DOHH2 (cell line): Measurements from ENCODE around the gene SNTB2.

Source experiments
- H3F3A ChIP-seq: fragments of 200-600 bp; sonication (generic), shearing (Covaris generic); 2 replicates; pipeline ENCODE4 v1.6.0; 2016; ENCODE audit warnings: antibody characterized with exemption, mild to moderate bottlenecking; ENCODE audit not compliant: control insufficient read depth, insufficient read depth
- H3K27ac ChIP-seq: fragments of 200-600 bp; sonication (generic); 2 replicates; pipeline ENCODE4 v1.5.1; 2014; ENCODE audit warnings: low read depth, mild to moderate bottlenecking, low read length, moderate library complexity
- H3K27me3 ChIP-seq: fragments of 200-600 bp; sonication (generic); 2 replicates; pipeline ENCODE4 v1.6.1; 2014; ENCODE audit warnings: mild to moderate bottlenecking, low read length, mixed read lengths; ENCODE audit not compliant: control insufficient read depth
- H3K36me3 ChIP-seq: fragments of 200-600 bp; sonication (generic); 2 replicates; pipeline ENCODE4 v1.6.1; 2014; ENCODE audit warnings: mild to moderate bottlenecking, low read length, moderate library complexity, mixed read lengths; ENCODE audit not compliant: control insufficient read depth
- H3K4me1 ChIP-seq: fragments of 200-600 bp; sonication (generic); 2 replicates; pipeline ENCODE4 v1.6.1; 2014; ENCODE audit warnings: mild to moderate bottlenecking, low read length, mixed read lengths; ENCODE audit not compliant: control insufficient read depth
- H3K4me2 ChIP-seq: fragments of 200-600 bp; sonication (generic); 2 replicates; pipeline ENCODE4 v1.6.0; 2014; ENCODE audit warnings: mild to moderate bottlenecking, low read length, moderate library complexity
- H3K4me3 ChIP-seq: fragments of 200-600 bp; sonication (generic); 2 replicates; pipeline ENCODE4 v1.5.1; 2014; ENCODE audit warnings: mild to moderate bottlenecking, low read length, mixed read lengths
- H3K79me2 ChIP-seq: fragments of 200-600 bp; sonication (generic); 2 replicates; pipeline ENCODE4 v1.6.1; 2014; ENCODE audit warnings: mild to moderate bottlenecking, low read length, mixed read lengths; ENCODE audit not compliant: control insufficient read depth
- H3K9me2 ChIP-seq: fragments of 200-600 bp; sonication (generic); replicated peaks from 2 replicates; pipeline ENCODE4 v1.6.1; 2014; ENCODE audit warnings: mild to moderate bottlenecking, low read length, mixed read lengths; ENCODE audit not compliant: control insufficient read depth
- H3K9me3 ChIP-seq: fragments of 200-600 bp; sonication (generic); 2 replicates; pipeline ENCODE4 v1.6.1; 2014; ENCODE audit warnings: antibody characterized with exemption, low read length, mixed read lengths; ENCODE audit not compliant: control insufficient read depth, insufficient read depth
- H4K20me1 ChIP-seq: fragments of 200-600 bp; sonication (generic); 2 replicates; pipeline ENCODE4 v1.6.0; 2014; ENCODE audit warnings: low read depth, mild to moderate bottlenecking, antibody characterized with exemption, low read length, moderate library complexity; ENCODE audit not compliant: control insufficient read depth, insufficient read depth
- CTCF ChIP-seq: fragments of 200-600 bp; sonication (generic); IDR thresholded peaks from one replicate; pipeline ENCODE4 v1.5.1; 2014; ENCODE audit warnings: antibody characterized with exemption, mild to moderate bottlenecking, low read depth, low read length; ENCODE audit not compliant: poor library complexity, severe bottlenecking
- EZH2phosphoT487 ChIP-seq: fragments of 200-600 bp; sonication (generic); IDR thresholded peaks from 2 replicates; pipeline ENCODE4 v1.6.1; 2017; ENCODE audit warnings: borderline replicate concordance, mild to moderate bottlenecking, antibody characterized with exemption, low read length, moderate library complexity, mixed read lengths

The SNTB2 gene

GRCh38 chr16:69276148-69277115 is 89.5 kb downstream of the SNTB2 start:
- peaks cover 3% of the 10 kb centered on the region; the same call in 1 of the 2 replicates for H3K36me3 ChIP-seq
- no peaks in the 10 kb centered on the region for H3K9me3 ChIP-seq
- no peaks in the 10 kb centered on the region for H3F3A ChIP-seq
- H3K4me3 ChIP-seq, result no peak overlapping the region
- no peaks in the 10 kb centered on the region for H3K27me3 ChIP-seq
- no peaks in the 10 kb centered on the region for H4K20me1 ChIP-seq
- H3K9me2 ChIP-seq, result no peaks in the 10 kb centered on the region
- no peak overlapping the region for H3K27ac ChIP-seq
- H3K79me2 ChIP-seq, result no peaks in the 10 kb centered on the region
- H3K4me2 ChIP-seq, result no peak overlapping the region
- TF ChIP-seq CTCF (no peak), EZH2phosphoT487 (no peak)
- H3K4me1 ChIP-seq, result no peaks in the 10 kb centered on the region

GRCh38 chr16:69277413-69277812 is 90.4 kb downstream of the SNTB2 start:
- Histone ChIP-seq H4K20me1 (no peaks in the 10 kb centered on the region), H3K9me2 (no peaks in the 10 kb centered on the region), H3K4me3 (no peak overlapping the region), H3K4me1 (no peaks in the 10 kb centered on the region), H3F3A (peaks cover 2% of the 10 kb centered on the region; the same call in 1 of the 2 replicates), H3K36me3 (peaks cover 3% of the 10 kb centered on the region; the same call in 1 of the 2 replicates), H3K4me2 (no peak overlapping the region), H3K9me3 (no peaks in the 10 kb centered on the region), H3K79me2 (no peaks in the 10 kb centered on the region), H3K27me3 (no peaks in the 10 kb centered on the region), H3K27ac (no peak overlapping the region)
- no peak for TF ChIP-seq EZH2phosphoT487
- TF ChIP-seq CTCF, result no peak

GRCh38 chr16:69283851-69284250 is 96.9 kb downstream of the SNTB2 start:
- no peak overlapping the region for H3K4me3 ChIP-seq
- no peaks in the 10 kb centered on the region for H3K4me1 ChIP-seq
- H3K9me2 ChIP-seq, result no peaks in the 10 kb centered on the region
- peaks cover 8% of the 10 kb centered on the region for H3K36me3 ChIP-seq
- no peak overlapping the region for H3K4me2 ChIP-seq
- H3K27me3 ChIP-seq, result no peaks in the 10 kb centered on the region
- peaks cover 5% of the 10 kb centered on the region; the same call in 1 of the 2 replicates for H3F3A ChIP-seq
- TF ChIP-seq CTCF (no peak), EZH2phosphoT487 (no peak)
- H3K9me3 ChIP-seq, result no peaks in the 10 kb centered on the region
- no peaks in the 10 kb centered on the region for H4K20me1 ChIP-seq
- H3K27ac ChIP-seq, result no peak overlapping the region
- H3K79me2 ChIP-seq, result no peaks in the 10 kb centered on the region
